ENCODE measurements around the gene SIAH2.

SIAH2 gene

GRCh38 chr3:150765949-150766720, 3.2 kb upstream of the SIAH2 start:
- H3K27ac ChIP-seq (ENCODE audit: low read length): peak overlapping the region; percentile 99
- H3K9me3 ChIP-seq (replicated peaks; ENCODE audit: insufficient read depth, low read length): no peaks in the 10 kb centered on the region
- H4K20me1 ChIP-seq (ENCODE audit: insufficient read depth, low read length): no peaks in the 10 kb centered on the region
- peak overlapping the region; percentile 47 for H2AFZ ChIP-seq (ENCODE audit: low read length)
- peaks cover 27% of the 10 kb centered on the region for H3K79me2 ChIP-seq (ENCODE audit: low read length)
- DNase-seq: peak; percentile 89
- H3K9me2 ChIP-seq (replicated peaks; ENCODE audit: insufficient read depth, low read length): no peaks in the 10 kb centered on the region
- H3K36me3 ChIP-seq (replicated peaks; ENCODE audit: insufficient read depth, low read length): no peaks in the 10 kb centered on the region
- H3K9ac ChIP-seq (ENCODE audit: low read length): peak overlapping the region; percentile 98
- peaks cover 33% of the 10 kb centered on the region for H3K4me1 ChIP-seq (ENCODE audit: low read length)
- H3K27me3 ChIP-seq (replicated peaks; ENCODE audit: insufficient read depth, low read length): no peaks in the 10 kb centered on the region
- TF ChIP-seq EZH2 (optimal IDR thresholded peaks at IDR 0.05; ENCODE audit: low read depth, low read length) (no peak), CTCF (IDR thresholded peaks at IDR 0.05; ENCODE audit: low read length) (no peak), EZH2phosphoT487 (IDR thresholded peaks at IDR 0.05; ENCODE audit: low read length) (no peak)
- peak overlapping the region; percentile 90 for H3K4me3 ChIP-seq (ENCODE audit: low read length)
- peak overlapping the region; percentile 89 for H3K4me2 ChIP-seq (ENCODE audit: low read depth, low read length)
- peaks cover 38% of the 10 kb centered on the region for H3F3A ChIP-seq (ENCODE audit: insufficient read depth, low read length)

- DNase-seq: peak; percentile 21
- peaks cover 36% of the 10 kb centered on the region for H3K4me1 ChIP-seq (ENCODE audit: low read length)
- H2AFZ ChIP-seq (ENCODE audit: low read length): no peak overlapping the region
- peak overlapping the region; percentile 99 for H3K27ac ChIP-seq (ENCODE audit: low read length)
- H3K9ac ChIP-seq (ENCODE audit: low read length): peak overlapping the region; percentile 98
- H4K20me1 ChIP-seq (ENCODE audit: insufficient read depth, low read length): peaks cover 5% of the 10 kb centered on the region
- H3K27me3 ChIP-seq (replicated peaks; ENCODE audit: insufficient read depth, low read length): no peaks in the 10 kb centered on the region
- H3K4me2 ChIP-seq (ENCODE audit: low read depth, low read length): peak overlapping the region; percentile 89
- H3F3A ChIP-seq (ENCODE audit: insufficient read depth, low read length): peaks cover 42% of the 10 kb centered on the region
- no peaks in the 10 kb centered on the region for H3K9me2 ChIP-seq (replicated peaks; ENCODE audit: insufficient read depth, low read length)
- H3K79me2 ChIP-seq (ENCODE audit: low read length): peaks cover 39% of the 10 kb centered on the region
- no peaks in the 10 kb centered on the region for H3K9me3 ChIP-seq (replicated peaks; ENCODE audit: insufficient read depth, low read length)
- H3K36me3 ChIP-seq (replicated peaks; ENCODE audit: insufficient read depth, low read length): no peaks in the 10 kb centered on the region
- peak overlapping the region; percentile 90 for H3K4me3 ChIP-seq (ENCODE audit: low read length)
- TF ChIP-seq CTCF (IDR thresholded peaks at IDR 0.05; ENCODE audit: low read length) (no peak), EZH2 (optimal IDR thresholded peaks at IDR 0.05; ENCODE audit: low read depth, low read length) (no peak), EZH2phosphoT487 (IDR thresholded peaks at IDR 0.05; ENCODE audit: low read length) (no peak)
These were observed 2.0 kb upstream of the SIAH2 start for GRCh38 chr3:150764967-150765366.

- Histone ChIP-seq H3K27ac (ENCODE audit: low read length) (peak overlapping the region; percentile 99), H3K9me3 (replicated peaks; ENCODE audit: insufficient read depth, low read length) (no peaks in the 10 kb centered on the region), H4K20me1 (ENCODE audit: insufficient read depth, low read length) (peaks cover 9% of the 10 kb centered on the region), H3K4me2 (ENCODE audit: low read depth, low read length) (peak overlapping the region; percentile 89), H3K79me2 (ENCODE audit: low read length) (peaks cover 43% of the 10 kb centered on the region), H3K4me1 (ENCODE audit: low read length) (peaks cover 40% of the 10 kb centered on the region), H3K9me2 (replicated peaks; ENCODE audit: insufficient read depth, low read length) (no peaks in the 10 kb centered on the region), H3K27me3 (replicated peaks; ENCODE audit: insufficient read depth, low read length) (no peaks in the 10 kb centered on the region), H3K36me3 (replicated peaks; ENCODE audit: insufficient read depth, low read length) (no peaks in the 10 kb centered on the region), H3K9ac (ENCODE audit: low read length) (peak overlapping the region; percentile 98), H3K4me3 (ENCODE audit: low read length) (peak overlapping the region; percentile 90), H3F3A (ENCODE audit: insufficient read depth, low read length) (peaks cover 42% of the 10 kb centered on the region), H2AFZ (ENCODE audit: low read length) (no peak overlapping the region)
- no peak for TF ChIP-seq EZH2 (optimal IDR thresholded peaks at IDR 0.05; ENCODE audit: low read depth, low read length)
- no peak for TF ChIP-seq EZH2phosphoT487 (IDR thresholded peaks at IDR 0.05; ENCODE audit: low read length)
- no peak for TF ChIP-seq CTCF (IDR thresholded peaks at IDR 0.05; ENCODE audit: low read length)
- DNase-seq: peak; percentile 38
These were observed 1.6 kb upstream of the SIAH2 start for GRCh38 chr3:150764566-150764965.

Measured in MM.1S (cell line).